GM12801 (cell line): Measurements from ENCODE around the gene PTGR3.

Source experiments
- CTCF ChIP-seq: IDR thresholded peaks from one replicate; pipeline ENCODE4 v1.5.1; 2011; ENCODE audit warnings: control low read depth; ENCODE audit not compliant: insufficient read length; ENCODE audit errors: extremely low read depth

PTGR3 gene

GRCh38 chr18:75170022-75170789, 38.7 kb downstream of the PTGR3 start:
- TF ChIP-seq CTCF = no peak

GRCh38 chr18:75169411-75169810, 39.5 kb downstream of the PTGR3 start:
- no peak for TF ChIP-seq CTCF

GRCh38 chr18:75168619-75169018, 40.3 kb downstream of the PTGR3 start:
- TF ChIP-seq CTCF = no peak

DNA sequence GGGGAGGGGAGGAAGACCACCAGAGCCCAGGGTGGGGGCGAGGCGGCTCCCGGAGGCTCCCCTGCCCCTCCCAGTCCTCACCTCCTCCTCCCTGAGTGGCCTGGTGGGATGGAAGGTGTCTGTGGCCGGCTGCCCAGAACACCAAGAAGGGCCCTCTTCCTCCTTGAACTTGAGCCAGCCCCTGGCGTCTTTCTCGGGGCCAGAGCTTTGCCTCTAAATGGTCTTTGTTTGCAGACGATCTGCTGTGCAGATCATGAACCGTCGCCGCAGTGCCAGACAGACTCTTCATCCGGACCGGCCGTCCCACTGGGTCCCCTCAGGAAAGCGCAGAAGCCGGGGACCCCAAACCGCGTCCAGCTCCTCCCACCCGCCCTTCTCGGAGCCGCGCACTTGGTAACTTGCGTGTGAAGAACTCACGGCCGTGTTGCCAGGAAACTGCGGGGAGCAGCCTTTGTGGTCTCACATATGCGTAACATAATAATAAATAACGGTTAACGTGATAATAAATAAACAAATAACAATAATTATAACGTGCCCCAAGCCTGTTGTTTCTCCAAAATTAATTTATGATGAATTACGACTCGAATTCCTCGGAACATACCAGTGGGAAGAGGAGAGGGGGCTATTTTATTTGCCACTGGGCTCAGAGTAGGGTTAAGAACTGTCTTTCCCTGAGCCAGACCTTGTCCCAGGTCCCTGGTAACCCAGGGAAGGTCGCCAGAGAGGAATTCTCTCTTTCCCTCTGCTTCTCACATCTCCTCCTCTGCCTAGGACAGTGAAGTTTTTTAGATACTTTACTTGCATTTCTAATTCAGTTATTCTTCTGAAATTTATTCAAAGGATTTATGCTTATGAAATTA, 41.0 kb downstream of the PTGR3 start:
- TF ChIP-seq CTCF = no peak

DNA sequence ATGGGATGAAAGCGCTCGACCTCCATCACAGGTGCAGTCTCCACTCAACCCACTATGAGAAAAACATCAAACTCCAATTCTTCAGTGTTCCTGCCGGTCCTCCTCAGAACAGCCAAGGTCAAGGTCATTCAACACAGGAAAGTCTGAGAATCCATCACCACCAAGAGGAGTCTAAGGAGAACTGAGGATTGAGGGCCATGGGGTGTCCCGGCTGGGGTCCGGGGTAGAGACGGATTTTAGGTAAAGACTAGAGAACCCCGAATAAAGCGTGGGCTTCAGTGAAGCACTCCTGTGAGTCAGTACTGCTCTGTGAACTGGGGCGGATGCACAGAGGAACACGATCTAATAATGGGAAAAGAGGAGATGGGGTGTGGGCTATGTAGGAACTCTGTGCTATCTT, 41.8 kb downstream of the PTGR3 start:
- TF ChIP-seq CTCF = no peak

- no peak for TF ChIP-seq CTCF
Observed at GRCh38 chr18:75165926-75166325, 43.0 kb downstream of the PTGR3 start.

- no peak for TF ChIP-seq CTCF
Observed at GRCh38 chr18:75164479-75164878, 44.5 kb downstream of the PTGR3 start.
